GM19438 (cell line): Measurements from ENCODE around the gene GPX2.

Source experiments
- ATAC-seq: cut with Tn5 transposase; IDR thresholded peaks from one replicate; pipeline ENCODE4 v1.9.1; 2021; ENCODE audit warnings: low read depth; ENCODE audit not compliant: unreplicated experiment

Gene GPX2

GRCh38 chr14:64940336-64940910 is 2.1 kb downstream of the GPX2 start:
- ATAC-seq = no peak

GRCh38 chr14:64939817-64940190 is 2.7 kb downstream of the GPX2 start:
- ATAC-seq = no peak

DNA sequence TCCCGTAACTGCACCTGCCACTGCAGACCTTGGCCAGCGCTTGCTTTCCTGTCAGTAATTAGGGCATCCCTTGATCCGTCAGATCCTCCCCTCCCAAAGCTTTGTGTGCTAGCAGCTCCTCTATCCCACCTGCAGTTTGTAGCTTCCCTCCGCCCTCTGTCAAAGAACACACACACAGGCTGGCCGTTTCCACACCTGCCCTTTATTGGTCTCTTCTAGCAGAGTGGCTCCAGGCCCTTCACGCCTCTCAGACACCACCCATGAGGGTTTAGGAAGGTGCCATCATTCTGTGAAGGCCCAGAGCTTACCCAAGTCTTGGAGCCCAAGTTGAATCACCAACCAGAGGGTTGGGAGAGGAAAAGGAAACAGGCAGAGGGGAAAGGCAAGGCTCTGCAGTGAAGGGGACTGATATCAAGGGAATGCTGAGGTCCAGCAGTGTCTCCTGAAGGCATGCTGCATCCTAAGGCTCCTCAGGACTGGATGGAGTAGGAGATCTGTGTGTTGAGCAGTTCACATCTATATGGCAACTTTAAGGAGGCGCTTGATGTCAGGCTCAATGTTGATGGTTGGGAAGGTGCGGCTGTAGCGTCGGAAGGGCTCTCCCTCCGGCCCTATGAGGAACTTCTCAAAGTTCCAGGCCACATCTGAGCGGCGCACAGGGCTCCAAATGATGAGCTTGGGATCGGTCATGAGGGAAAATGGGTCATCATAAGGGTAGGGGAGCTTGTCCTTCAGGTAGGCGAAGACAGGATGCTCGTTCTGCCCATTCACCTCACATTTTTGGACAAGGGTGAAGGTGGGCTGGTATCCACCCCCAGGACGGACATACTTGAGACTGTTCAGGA is 3.4 kb downstream of the GPX2 start:
- no peak for ATAC-seq

- ATAC-seq = no peak
Observed at GRCh38 chr14:64937821-64938193, 4.7 kb downstream of the GPX2 start.

DNA sequence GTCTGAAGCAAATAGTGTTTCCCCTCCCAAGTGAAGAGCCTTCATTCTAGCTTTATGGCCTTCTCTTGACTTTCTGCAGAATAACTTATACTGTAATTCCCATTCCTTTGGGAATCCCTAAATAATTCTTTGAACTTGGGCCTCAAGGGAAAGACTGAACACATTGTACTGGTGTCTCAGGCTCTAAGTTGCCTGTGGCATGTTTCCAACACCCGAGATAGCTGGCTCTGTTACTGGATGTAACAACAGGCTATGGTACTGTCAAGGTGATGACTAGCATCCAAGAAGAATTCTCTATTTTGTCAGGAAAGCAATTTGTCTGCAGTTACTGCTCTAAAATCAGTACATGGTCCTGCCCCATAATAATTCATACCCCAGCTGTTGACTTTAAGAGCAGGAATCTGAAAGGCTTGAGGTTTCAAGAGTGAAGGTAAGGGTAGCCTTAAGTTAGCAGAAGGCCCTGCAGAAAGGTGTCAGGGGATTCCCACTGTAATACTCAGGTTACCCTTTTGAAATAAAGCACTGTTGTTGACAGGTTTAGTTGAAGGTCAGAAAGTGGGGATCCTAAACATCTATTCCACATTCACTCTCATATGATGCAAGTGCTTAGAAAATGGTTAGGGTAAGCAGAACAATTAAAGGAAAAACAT is 5.2 kb downstream of the GPX2 start:
- no peak for ATAC-seq

DNA sequence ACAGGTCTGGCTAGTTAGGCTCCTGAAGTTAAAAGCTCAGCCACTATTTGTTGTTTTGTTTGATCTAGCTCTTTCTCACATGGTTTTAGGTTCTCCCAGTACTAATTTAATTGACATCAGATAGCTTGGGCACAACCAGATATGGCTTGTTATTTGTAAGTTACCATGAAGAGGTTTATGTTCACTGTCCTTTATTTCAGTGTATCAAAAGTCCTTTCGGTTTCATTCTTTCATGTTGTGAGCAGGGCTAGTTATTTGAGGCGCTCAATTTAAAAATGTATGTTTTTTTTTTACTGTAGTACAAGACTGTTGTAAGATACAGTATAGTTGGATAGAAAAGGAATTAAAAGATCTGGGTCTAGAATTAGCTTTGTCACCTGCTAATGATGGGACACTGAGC is 7.0 kb downstream of the GPX2 start:
- no peak for ATAC-seq

DNA sequence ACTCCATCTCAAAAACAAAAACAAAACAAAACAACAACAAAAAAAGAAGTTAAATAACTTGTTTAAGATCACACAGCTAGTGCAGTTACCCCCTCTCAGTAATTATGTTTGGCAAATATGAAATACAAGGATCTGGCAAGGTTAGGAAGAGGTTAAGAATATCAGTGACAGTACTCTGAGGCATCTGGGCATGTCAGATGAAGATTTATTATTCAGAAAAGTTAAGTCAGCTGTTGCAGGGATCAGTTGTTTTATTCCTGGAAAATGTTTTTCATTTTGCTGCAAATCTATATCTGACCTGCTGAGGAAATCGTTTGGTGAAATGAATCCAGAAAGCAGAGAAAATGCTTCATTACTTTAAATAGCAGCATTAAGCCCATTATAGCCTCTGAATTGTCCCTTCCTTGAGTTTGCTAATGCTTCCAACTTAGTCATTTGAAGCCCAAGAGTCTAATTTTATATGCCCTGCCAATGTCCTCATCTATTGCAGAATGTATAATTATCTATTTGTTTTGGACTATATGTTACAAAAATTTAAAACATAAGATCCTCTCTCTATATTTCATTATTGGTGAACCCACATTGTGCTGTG is 8.1 kb downstream of the GPX2 start:
- ATAC-seq = no peak

DNA sequence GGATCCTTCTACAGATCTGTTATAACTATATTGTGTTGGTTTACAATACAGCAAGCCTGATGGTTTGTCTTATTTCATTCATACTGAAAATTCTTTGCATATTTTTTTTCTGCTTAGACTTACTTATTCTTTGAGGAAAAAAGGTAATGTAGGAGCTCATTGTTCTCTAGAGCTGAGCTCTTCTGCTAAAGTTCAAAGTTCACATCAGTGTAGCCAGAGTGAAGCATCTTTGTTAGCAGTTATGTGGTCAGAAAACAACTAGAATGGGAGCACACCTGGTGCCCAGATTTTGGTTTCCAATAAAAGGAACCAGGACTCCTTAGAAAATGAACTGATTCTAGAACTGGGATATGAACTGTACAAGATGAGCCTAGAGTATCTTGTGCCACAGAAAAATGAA is 10.3 kb downstream of the GPX2 start:
- no peak for ATAC-seq

DNA sequence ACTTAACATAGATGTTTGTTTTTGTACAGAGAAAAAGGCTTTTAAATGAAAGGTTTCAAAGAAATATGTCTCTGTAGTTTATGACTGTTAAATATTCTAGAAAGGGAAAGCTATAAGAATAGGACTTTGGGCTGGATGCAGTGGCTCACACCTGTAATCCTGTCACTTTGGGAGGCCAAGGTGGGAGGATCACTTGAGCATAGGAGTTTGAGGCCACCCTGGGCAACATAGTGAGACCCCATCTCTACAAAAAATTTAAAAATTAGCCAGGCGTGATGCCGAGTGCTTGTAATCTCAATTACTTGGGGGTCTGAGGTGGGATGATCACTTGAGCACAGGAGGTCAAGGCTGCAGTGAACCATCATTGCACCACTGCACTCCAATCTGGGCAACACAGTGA is 11.4 kb downstream of the GPX2 start:
- no peak for ATAC-seq

DNA sequence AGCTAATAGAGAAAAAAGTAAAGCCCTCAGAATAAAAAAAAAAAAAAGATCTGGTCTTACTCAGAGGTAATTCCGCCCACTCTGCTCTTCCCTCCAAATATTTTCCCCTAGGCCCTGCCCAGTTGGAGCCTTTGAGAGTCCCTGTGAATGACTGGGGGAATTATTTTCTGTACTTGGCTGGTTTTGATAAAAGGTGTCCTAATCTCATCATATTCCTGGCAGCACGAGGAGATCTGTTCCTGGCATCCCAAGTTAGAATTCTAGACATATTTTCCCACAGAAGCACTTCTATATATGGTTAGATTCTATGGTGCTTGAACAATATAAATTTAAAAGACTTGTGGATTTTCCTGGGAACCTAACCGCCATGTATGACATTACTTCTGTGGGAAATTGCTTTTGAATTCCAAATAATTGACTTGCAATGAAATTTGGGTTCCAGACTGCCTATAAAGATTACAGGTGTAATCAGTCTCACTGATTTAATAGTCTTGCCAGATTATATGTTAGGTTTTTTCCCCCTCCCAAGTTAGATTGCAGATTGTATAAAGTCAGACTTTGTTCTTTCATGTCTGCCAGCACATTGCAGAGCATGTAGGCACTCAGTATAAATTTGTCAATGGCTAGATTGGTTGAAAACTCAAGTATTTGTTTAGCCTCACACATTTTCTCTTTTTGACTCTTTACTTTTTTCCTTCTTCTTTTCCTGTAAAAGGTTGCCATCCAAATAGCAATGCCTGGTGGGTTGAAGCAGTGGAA is 12.3 kb downstream of the GPX2 start:
- ATAC-seq = no peak

DNA sequence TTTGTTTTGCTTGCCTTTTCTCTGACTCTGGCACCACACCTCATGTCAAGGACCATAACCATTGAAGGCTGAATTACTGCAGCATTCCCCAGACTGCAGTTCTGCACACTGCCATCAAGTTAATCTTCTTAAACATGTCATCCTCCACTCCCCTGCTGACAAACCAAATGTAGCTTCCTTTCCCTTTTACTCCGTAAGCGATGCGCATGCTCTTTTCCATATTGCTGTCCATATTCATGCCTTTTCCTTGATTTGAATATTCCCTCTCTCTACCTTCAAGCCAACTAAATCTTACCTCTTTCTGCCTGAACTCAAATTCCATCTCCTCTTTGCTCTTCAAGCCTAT is 13.6 kb downstream of the GPX2 start:
- ATAC-seq = no peak

DNA sequence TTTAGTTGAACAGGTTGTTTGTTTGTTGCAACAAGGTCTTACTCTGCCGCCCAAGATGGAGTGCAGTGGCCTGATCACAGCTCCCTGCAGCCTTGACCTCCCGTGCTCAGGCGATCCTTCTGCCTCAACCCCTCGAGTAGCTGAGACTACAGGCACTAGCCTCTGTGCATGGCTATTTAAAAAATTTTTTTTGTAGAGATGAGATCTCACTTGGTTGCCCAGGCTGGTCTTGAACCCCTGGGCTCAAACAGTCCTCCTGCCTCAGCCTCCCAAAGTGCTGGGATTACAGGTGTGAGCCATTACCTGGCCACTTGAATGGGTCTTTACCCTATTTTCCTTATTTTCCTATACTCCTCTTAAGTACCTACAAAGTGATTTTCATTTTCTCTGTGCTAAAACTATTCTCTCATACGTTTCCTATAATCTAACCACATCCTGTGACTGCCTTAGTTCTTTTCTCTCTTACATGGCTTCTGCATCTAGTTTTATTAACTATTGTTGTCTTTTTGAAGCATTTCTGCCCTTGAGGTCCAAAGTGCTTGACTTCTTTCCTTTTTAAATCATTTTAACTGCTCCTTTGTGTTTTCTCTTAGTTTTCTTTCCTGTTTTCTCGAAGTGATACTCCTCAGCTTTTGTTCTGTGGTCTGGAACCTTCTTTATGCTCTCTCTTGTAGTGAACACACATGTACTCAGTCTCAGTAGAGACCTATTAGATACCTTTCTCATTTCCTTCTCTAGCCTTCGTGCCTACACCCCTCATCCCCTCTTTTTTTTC is 14.1 kb downstream of the GPX2 start:
- peak; percentile 96 for ATAC-seq

DNA sequence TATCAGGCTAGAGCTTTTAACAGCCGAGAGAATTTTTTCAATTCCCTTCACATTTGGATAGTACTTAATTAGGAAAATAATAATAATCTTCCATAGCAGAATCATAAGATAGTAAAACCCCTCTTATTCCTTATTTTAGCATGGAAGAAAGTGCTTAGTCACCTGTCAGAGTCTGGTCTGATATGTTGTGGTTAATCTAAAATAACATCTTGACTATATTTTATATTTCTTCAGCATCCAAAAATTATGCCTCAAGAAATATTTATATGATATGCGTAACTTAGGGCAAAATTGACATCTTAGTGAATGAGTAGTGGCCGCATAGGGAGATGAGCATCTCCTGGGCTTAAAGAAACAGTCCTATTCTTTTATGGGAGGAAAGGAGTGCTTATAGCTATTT is 15.5 kb downstream of the GPX2 start:
- no peak for ATAC-seq

DNA sequence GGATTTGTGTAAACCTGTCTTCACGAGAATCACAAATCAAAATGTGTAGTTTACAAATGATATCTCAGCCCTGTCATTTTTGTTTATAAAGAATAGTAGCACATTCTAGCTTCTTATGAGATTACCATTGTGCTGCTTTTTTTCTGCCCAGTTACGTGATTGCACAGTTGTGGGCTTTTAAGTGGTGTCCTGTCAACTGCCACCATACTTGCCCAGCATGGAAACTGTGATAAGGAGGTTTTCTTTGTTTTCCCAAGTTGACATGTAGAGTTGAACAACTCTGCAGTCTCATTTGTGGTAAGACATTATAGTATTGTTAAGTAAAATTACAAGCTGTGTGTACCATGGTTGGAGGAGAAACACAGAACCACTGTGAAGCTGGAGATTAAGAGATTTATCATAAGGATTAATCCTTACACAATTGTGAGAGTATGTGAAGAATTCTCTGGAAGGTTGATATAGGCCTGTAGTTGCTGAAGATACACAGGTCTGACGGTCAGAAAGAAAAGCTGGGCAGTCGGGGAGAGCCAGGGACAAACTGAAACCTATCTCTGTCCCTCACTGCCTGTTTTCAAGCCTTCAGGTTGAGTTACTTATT is 16.0 kb downstream of the GPX2 start:
- ATAC-seq = no peak

- no peak for ATAC-seq
Observed at GRCh38 chr14:64923015-64923414, 19.5 kb downstream of the GPX2 start.

DNA sequence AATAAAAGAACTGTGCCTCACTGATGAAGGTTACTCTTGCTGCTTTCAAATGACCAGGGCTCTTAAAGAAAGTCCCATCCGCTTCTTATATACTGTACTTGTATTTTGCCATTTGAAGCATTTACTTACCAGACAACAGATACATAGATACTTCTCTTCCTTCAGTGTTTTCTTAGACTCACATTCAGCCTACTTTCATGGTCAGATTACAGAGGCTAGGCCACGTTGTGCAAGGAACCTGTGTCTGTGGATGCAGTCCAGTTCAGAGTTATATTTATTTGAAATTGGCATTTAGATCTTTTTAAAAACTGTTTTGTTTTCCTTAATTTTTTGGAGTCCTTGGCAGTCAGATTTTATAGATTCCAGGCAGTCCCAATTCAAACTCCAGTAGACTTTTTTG is 22.1 kb downstream of the GPX2 start:
- ATAC-seq = no peak

DNA sequence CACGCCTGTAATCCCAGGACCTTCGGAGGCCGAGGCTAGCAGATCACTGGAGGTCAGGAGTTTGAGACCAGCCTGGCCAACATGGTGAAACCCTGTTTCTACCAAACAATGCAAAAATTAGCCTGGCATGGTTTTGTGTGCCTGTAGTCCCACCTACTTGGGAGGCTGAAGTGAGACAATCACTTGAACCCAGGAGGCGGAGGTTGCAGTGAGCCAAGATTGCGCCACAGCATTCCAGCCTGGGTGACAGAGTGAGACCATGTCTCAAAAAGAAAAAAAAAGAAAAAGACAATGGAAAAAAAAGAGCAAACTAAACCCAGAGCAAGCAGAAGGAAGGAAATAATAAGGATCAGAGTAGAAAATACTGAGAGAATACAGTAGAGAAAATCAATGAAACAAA is 22.9 kb downstream of the GPX2 start:
- ATAC-seq = no peak

- no peak for ATAC-seq
Observed at GRCh38 chr14:64919215-64919614, 23.3 kb downstream of the GPX2 start.

DNA sequence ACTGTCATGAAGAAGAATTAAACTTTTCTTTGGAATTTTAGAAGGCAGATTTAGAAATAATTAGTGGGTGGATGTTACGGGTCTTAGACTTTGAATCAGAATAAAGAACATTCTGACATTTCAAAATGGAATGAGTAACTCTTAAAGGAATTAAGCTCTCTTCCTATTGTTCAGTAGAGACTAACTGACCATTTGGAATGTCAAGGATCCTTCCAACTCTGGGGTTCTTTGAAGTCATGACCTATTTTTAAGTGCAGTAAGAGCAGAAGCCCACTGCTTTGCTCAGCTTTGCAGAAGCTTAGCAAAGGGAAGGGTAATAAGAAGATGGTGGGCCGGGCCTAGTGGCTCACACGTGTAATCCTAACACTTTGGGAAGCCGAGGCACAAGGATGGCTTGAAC is 24.3 kb downstream of the GPX2 start:
- no peak for ATAC-seq

DNA sequence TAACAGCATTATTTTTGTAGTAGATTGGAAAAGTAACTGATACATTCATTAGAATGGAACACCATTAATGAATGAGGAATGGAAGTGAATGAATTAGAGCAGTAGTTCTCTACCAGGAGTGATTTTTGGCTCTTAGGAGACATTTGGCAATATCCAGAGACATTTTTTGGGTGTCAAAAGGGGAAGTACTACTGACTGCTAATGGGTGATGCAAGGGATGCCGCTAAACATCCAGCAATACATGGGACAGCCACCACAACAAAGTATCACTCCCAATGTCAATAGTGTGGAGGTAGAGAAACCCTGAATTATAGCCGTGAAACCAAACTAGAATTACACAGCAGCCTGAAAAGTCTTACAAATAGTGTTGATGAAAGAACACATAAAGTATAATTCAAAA is 26.7 kb downstream of the GPX2 start:
- no peak for ATAC-seq
